OCI-LY3 (cell line): Measurements from ENCODE around the gene NDUFA8.

Experiments used
- H2AFZ ChIP-seq: fragments of 200-600, 300-600 bp; shearing (Covaris generic); 2 replicates; pipeline ENCODE4 v1.6.0; 2014; ENCODE audit warnings: antibody characterized with exemption, low read depth, low read length
- H3K27ac ChIP-seq: fragments of 200-600, 300-600 bp; sonication (generic); 2 replicates; pipeline ENCODE4 v1.5.1; 2014; ENCODE audit warnings: mild to moderate bottlenecking, low read length, moderate library complexity, mixed read lengths
- H3K27me3 ChIP-seq: fragments of 200-600, 300-600 bp; sonication (generic); 2 replicates; pipeline ENCODE4 v1.6.1; 2014; ENCODE audit warnings: low read depth, low read length, mixed read lengths
- H3K36me3 ChIP-seq: fragments of 200-600, 300-600 bp; sonication (generic); replicated peaks from 2 replicates; pipeline ENCODE3; 2014; ENCODE audit warnings: low read depth, low read length, mixed read lengths
- H3K4me1 ChIP-seq: fragments of 300-600, 200-600 bp; sonication (generic); 2 replicates; pipeline ENCODE4 v1.6.1; 2014; ENCODE audit warnings: low read length, mixed read lengths
- H3K4me2 ChIP-seq: fragments of 200-600, 300-600 bp; sonication (generic); 2 replicates; pipeline ENCODE4 v1.6.1; 2014; ENCODE audit warnings: low read length, mixed read lengths
- H3K4me3 ChIP-seq: fragments of 300-600, 200-600 bp; sonication (generic); 2 replicates; pipeline ENCODE4 v1.5.1; 2014; ENCODE audit warnings: antibody characterized with exemption, mild to moderate bottlenecking, low read length, moderate library complexity
- H3K79me2 ChIP-seq: fragments of 300-600, 200-600 bp; shearing (Covaris generic); 2 replicates; pipeline ENCODE4 v1.6.1; 2014; ENCODE audit warnings: mild to moderate bottlenecking, low read length, mixed read lengths
- H3K9ac ChIP-seq: fragments of 300-600, 200-600 bp; shearing (Covaris generic); 2 replicates; pipeline ENCODE4 v1.6.0; 2014; ENCODE audit warnings: mild to moderate bottlenecking, low read length, moderate library complexity
- H3K9me3 ChIP-seq: fragments of 200-600, 300-600 bp; shearing (Covaris generic); 2 replicates; pipeline ENCODE4 v1.6.1; 2014; ENCODE audit warnings: low read length, mixed read lengths; ENCODE audit not compliant: insufficient read depth
- H4K20me1 ChIP-seq: fragments of 200-600, 300-600 bp; sonication (generic); 2 replicates; pipeline ENCODE4 v1.6.1; 2016; ENCODE audit warnings: low read length, mixed read lengths; ENCODE audit not compliant: insufficient read depth
- EZH2phosphoT487 ChIP-seq: fragments of 200-600 bp; shearing (Covaris generic); IDR thresholded peaks from 2 replicates; pipeline ENCODE4 v1.6.1; 2018; ENCODE audit warnings: antibody characterized with exemption, mixed run types, low read depth
- TF ChIP-seq, protein P1 (sequence below): fragments of 200-600, 300-600 bp; sonication (generic); IDR thresholded peaks from 2 replicates; pipeline ENCODE4 v1.5.1; 2014; ENCODE audit warnings: antibody characterized with exemption, low read length, low read depth

NDUFA8 gene

GRCh38 chr9:122125158-122125508 is 34.4 kb downstream of the NDUFA8 start:
- Histone ChIP-seq H3K79me2 (no peaks in the 10 kb centered on the region), H3K4me2 (peak overlapping the region; percentile 56), H3K4me3 (no peak overlapping the region), H3K9ac (no peak overlapping the region), H3K27me3 (0 out of 2 replicates have a peak, but pooled peaks cover 8% of the 10 kb centered on the region), H3K9me3 (no peaks in the 10 kb centered on the region), H3K36me3 (no peaks in the 10 kb centered on the region), H3K4me1 (peaks cover 13% of the 10 kb centered on the region), H3K27ac (no peak overlapping the region), H2AFZ (peak overlapping the region; percentile 51; the same call in 1 of the 2 replicates), H4K20me1 (no peaks in the 10 kb centered on the region)
- TF ChIP-seq, protein P1, sequence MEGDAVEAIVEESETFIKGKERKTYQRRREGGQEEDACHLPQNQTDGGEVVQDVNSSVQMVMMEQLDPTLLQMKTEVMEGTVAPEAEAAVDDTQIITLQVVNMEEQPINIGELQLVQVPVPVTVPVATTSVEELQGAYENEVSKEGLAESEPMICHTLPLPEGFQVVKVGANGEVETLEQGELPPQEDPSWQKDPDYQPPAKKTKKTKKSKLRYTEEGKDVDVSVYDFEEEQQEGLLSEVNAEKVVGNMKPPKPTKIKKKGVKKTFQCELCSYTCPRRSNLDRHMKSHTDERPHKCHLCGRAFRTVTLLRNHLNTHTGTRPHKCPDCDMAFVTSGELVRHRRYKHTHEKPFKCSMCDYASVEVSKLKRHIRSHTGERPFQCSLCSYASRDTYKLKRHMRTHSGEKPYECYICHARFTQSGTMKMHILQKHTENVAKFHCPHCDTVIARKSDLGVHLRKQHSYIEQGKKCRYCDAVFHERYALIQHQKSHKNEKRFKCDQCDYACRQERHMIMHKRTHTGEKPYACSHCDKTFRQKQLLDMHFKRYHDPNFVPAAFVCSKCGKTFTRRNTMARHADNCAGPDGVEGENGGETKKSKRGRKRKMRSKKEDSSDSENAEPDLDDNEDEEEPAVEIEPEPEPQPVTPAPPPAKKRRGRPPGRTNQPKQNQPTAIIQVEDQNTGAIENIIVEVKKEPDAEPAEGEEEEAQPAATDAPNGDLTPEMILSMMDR, result peak; percentile 88
- no peak for TF ChIP-seq EZH2phosphoT487

- Histone ChIP-seq H3K79me2 (no peaks in the 10 kb centered on the region), H3K4me3 (no peak overlapping the region), H2AFZ (no peak overlapping the region), H3K27me3 (0 out of 2 replicates have a peak, but pooled peaks cover 8% of the 10 kb centered on the region), H3K4me1 (peaks cover 13% of the 10 kb centered on the region), H4K20me1 (no peaks in the 10 kb centered on the region), H3K27ac (no peak overlapping the region), H3K4me2 (0 out of 2 replicates have a peak overlapping the region, but pooled peaks have one; percentile 56), H3K36me3 (no peaks in the 10 kb centered on the region), H3K9ac (no peak overlapping the region), H3K9me3 (no peaks in the 10 kb centered on the region)
- TF ChIP-seq, protein P1, result no peak
- no peak for TF ChIP-seq EZH2phosphoT487
Measured at GRCh38 chr9:122124528-122124927, 35.1 kb downstream of the NDUFA8 start.

- Histone ChIP-seq H3K4me2 (no peak overlapping the region), H3K27ac (no peak overlapping the region), H3K9ac (no peak overlapping the region), H3K4me3 (no peak overlapping the region), H4K20me1 (no peaks in the 10 kb centered on the region), H3K4me1 (peaks cover 13% of the 10 kb centered on the region), H3K36me3 (no peaks in the 10 kb centered on the region), H3K9me3 (no peaks in the 10 kb centered on the region), H3K27me3 (0 out of 2 replicates have a peak, but pooled peaks cover 8% of the 10 kb centered on the region), H3K79me2 (no peaks in the 10 kb centered on the region), H2AFZ (no peak overlapping the region)
- TF ChIP-seq EZH2phosphoT487, result no peak
- TF ChIP-seq, protein P1, result no peak
Measured at GRCh38 chr9:122124048-122124447, 35.5 kb downstream of the NDUFA8 start.

GRCh38 chr9:122122903-122123632 is 36.5 kb downstream of the NDUFA8 start:
- H3K27ac ChIP-seq, result no peak overlapping the region
- no peaks in the 10 kb centered on the region for H3K9me3 ChIP-seq
- H2AFZ ChIP-seq, result peak overlapping the region; percentile 85
- 0 out of 2 replicates have a peak, but pooled peaks cover 8% of the 10 kb centered on the region for H3K27me3 ChIP-seq
- H3K4me2 ChIP-seq, result peak overlapping the region; percentile 40
- no peaks in the 10 kb centered on the region for H3K79me2 ChIP-seq
- no peaks in the 10 kb centered on the region for H4K20me1 ChIP-seq
- H3K36me3 ChIP-seq, result no peaks in the 10 kb centered on the region
- H3K9ac ChIP-seq, result no peak overlapping the region
- TF ChIP-seq, protein P1, result peak; percentile 100
- no peak for TF ChIP-seq EZH2phosphoT487
- peak overlapping the region; percentile 32 for H3K4me3 ChIP-seq
- H3K4me1 ChIP-seq, result peaks cover 13% of the 10 kb centered on the region
